ENCODE data around the gene TP53BP2. TPM values are rescaled to one million over a fixed set of nuclear protein-coding genes. Genes with fewer than 3 reads are reported as not detected.

The TP53BP2 gene
- total and polyA plus RNA-seq, 10 of the 15 experiments (the other 5 are each of a cell fraction or from before 2014, with no cell fraction given), result 1.6 to 13.7 (median 5.6) TPM

DNA sequence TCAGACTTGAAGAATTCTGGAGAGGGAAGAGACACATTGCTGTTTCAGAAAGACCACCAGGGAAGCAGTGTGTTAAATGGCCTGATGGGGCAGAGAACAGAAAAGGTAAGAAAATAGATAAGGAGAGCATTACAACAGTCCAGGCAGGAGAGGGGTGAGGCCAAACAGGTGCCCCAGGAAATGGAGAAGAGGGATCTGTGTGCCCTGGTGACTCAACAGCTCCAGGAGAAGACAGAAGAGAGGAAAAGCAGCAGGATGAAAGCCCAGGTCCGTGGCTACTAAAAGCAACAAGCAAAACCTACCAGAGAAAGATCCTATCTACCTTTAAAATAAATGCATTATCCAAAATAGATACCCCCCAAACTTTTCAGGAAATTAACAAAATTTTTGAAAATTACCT, 9.2 kb downstream of the TP53BP2 start:
- Histone ChIP-seq H3K4me1 (ENCODE audit: control insufficient read depth, insufficient read depth, low read length) (peaks cover 4% of the 10 kb centered on the region; the same call in 1 of the 2 replicates), H3K4me3 (no peak overlapping the region), H3K9ac (ENCODE audit: control insufficient read depth, insufficient read depth, low read length) (no peak overlapping the region), H3K36me3 (ENCODE audit: control insufficient read depth in 2 of 2, insufficient read depth in 2 of 2, low read length in 1 of 2) (no peaks in the 10 kb centered on the region), H4K20me1 (ENCODE audit: control insufficient read depth, insufficient read depth) (peaks cover 2% of the 10 kb centered on the region; the same call in 1 of the 2 replicates), H2AFZ (ENCODE audit: control insufficient read depth, low read depth, low read length) (no peak overlapping the region), H3K79me2 (ENCODE audit: control insufficient read depth, insufficient read depth, low read length) (no peaks in the 10 kb centered on the region; the same call in 1 of the 2 replicates), H3K27me3 (replicated peaks in 1 of 2; ENCODE audit: control insufficient read depth in 2 of 2, insufficient read depth in 2 of 2, low read length in 1 of 2) (no peaks in the 10 kb centered on the region), H3K4me2 (ENCODE audit: control insufficient read depth, insufficient read depth) (no peak overlapping the region), H3K27ac (ENCODE audit: control insufficient read depth, insufficient read depth) (no peak overlapping the region), H3K9me3 (replicated peaks; ENCODE audit: control insufficient read depth, insufficient read depth, low read length) (no peaks in the 10 kb centered on the region)
- ChIA-PET CTCF (interaction anchor here (1.5 kb wide), 1 partner anchor 280 kb away, joined by 3 read pairs; no protein-coding TSS in a partner anchor), SMC1A (ENCODE audit: uncharacterized antibody, unreplicated experiment) (interaction anchor here (1.2 to 1.5 kb wide), 2 partner anchors 11 to 13 kb away, joined by 3 read pairs; no protein-coding TSS in a partner anchor), POLR2A (interaction anchor here (1.4 kb wide), 1 partner anchor 9 kb away, joined by 4 read pairs; the partner anchor contains the start of gene TP53BP2), RAD21 (ENCODE audit: unreplicated experiment) (no interaction called here)
- 60% methylated on average over 1 of the region's 1 CpG for WGBS (ENCODE audit: insufficient coverage, insufficient replicate concordance, low lambda C conversion rate, missing lambda C conversion rate)
- FAIRE-seq (no peak), ATAC-seq (no peak), DNase-seq (ENCODE audit: low read depth, low spot score) (no peak)
- in situ Hi-C loops (cut with MboI) (no loop called here), intact Hi-C loops (cut with micrococcal nuclease; ENCODE audit: unreplicated experiment) (no loop called here)
- BruUV-seq (replicated peaks), result no TSS peak
- TF ChIP-seq NFXL1 (IDR thresholded peaks at IDR 0.05; ENCODE audit: borderline replicate concordance) (no peak), REST (IDR thresholded peaks at IDR 0.05; ENCODE audit: low read depth, low read length) (no peak), POU2F2 (IDR thresholded peaks at IDR 0.05; ENCODE audit: borderline replicate concordance, low read depth, low read length) (no peak), SMC3 (IDR thresholded peaks at IDR 0.05; ENCODE audit: borderline replicate concordance, low read length) (no peak), RUNX3 (IDR thresholded peaks at IDR 0.05; ENCODE audit: low read length) (no peak), CBFB (IDR thresholded peaks at IDR 0.05; ENCODE audit: low read depth) (no peak), ZNF207 (IDR thresholded peaks at IDR 0.05; ENCODE audit: borderline replicate concordance) (no peak), ZBTB40 (IDR thresholded peaks at IDR 0.05; ENCODE audit: borderline replicate concordance) (no peak), CHD2 (IDR thresholded peaks at IDR 0.05; ENCODE audit: borderline replicate concordance, low read depth, low read length) (no peak), EP300 (IDR thresholded peaks at IDR 0.05; ENCODE audit: borderline replicate concordance in 1 of 2, control insufficient read depth in 1 of 2, low read depth in 2 of 2, low read length in 2 of 2) (no peak), PAX5 (IDR thresholded peaks at IDR 0.05; ENCODE audit: borderline replicate concordance, low read depth, low read length) (no peak), EZH2 (IDR thresholded peaks at IDR 0.05; ENCODE audit: borderline replicate concordance, control insufficient read depth, low read depth, low read length) (no peak), ATF3 (IDR thresholded peaks at IDR 0.05; ENCODE audit: borderline replicate concordance, extremely low read depth, low read depth, low read length) (no peak)
- TF ChIP-seq, protein P1, sequence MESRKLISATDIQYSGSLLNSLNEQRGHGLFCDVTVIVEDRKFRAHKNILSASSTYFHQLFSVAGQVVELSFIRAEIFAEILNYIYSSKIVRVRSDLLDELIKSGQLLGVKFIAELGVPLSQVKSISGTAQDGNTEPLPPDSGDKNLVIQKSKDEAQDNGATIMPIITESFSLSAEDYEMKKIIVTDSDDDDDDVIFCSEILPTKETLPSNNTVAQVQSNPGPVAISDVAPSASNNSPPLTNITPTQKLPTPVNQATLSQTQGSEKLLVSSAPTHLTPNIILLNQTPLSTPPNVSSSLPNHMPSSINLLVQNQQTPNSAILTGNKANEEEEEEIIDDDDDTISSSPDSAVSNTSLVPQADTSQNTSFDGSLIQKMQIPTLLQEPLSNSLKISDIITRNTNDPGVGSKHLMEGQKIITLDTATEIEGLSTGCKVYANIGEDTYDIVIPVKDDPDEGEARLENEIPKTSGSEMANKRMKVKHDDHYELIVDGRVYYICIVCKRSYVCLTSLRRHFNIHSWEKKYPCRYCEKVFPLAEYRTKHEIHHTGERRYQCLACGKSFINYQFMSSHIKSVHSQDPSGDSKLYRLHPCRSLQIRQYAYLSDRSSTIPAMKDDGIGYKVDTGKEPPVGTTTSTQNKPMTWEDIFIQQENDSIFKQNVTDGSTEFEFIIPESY (IDR thresholded peaks at IDR 0.05), result no peak

Data from GM12878 (cell line).